ENCODE measurements around the gene DPF3.
A peak's percentile ranks its signal among the peaks of the same experiment; 100 is the strongest.

The DPF3 gene

GRCh38 chr14:72715215-72715849 is 178.6 kb downstream of the DPF3 start:
- DNase-seq (ENCODE audit: low read depth), result peak; percentile 7
- H3K4me3 ChIP-seq (replicated peaks; ENCODE audit: low read depth, low read length), result no peak overlapping the region
- no peak for TF ChIP-seq CTCF (IDR thresholded peaks at IDR 0.05; ENCODE audit: low read length, missing control alignments)

GRCh38 chr14:72714871-72715214 is 179.1 kb downstream of the DPF3 start:
- no peak for DNase-seq (ENCODE audit: low read depth)
- no peak overlapping the region for H3K4me3 ChIP-seq (replicated peaks; ENCODE audit: low read depth, low read length)
- TF ChIP-seq CTCF (IDR thresholded peaks at IDR 0.05; ENCODE audit: low read length, missing control alignments), result no peak

- H3K4me3 ChIP-seq (replicated peaks; ENCODE audit: low read depth, low read length), result no peak overlapping the region
- TF ChIP-seq CTCF (IDR thresholded peaks at IDR 0.05; ENCODE audit: low read length, missing control alignments), result no peak
- DNase-seq (ENCODE audit: low read depth), result no peak
Measured at GRCh38 chr14:72714094-72714493, 179.8 kb downstream of the DPF3 start.

GRCh38 chr14:72711936-72712335 is 182.0 kb downstream of the DPF3 start:
- H3K4me3 ChIP-seq (replicated peaks; ENCODE audit: low read depth, low read length), result no peak overlapping the region
- DNase-seq (ENCODE audit: low read depth), result no peak
- TF ChIP-seq CTCF (IDR thresholded peaks at IDR 0.05; ENCODE audit: low read length, missing control alignments), result no peak

GRCh38 chr14:72709916-72710611 is 183.8 kb downstream of the DPF3 start:
- DNase-seq (ENCODE audit: low read depth), result peak; percentile 23
- TF ChIP-seq CTCF (IDR thresholded peaks at IDR 0.05; ENCODE audit: low read length, missing control alignments), result no peak
- no peak overlapping the region for H3K4me3 ChIP-seq (replicated peaks; ENCODE audit: low read depth, low read length)

- no peak for DNase-seq (ENCODE audit: low read depth)
- H3K4me3 ChIP-seq (replicated peaks; ENCODE audit: low read depth, low read length), result no peak overlapping the region
- no peak for TF ChIP-seq CTCF (IDR thresholded peaks at IDR 0.05; ENCODE audit: low read length, missing control alignments)
Measured at GRCh38 chr14:72708708-72709475, 185.0 kb downstream of the DPF3 start.

All from fibroblast of pulmonary artery (primary cell).